Measurements from ENCODE around the gene PDXP.

PDXP gene

GRCh38 chr22:37681556-37682049 lies 23.1 kb downstream of the PDXP start:
- Histone ChIP-seq H3K27me3 (replicated peaks; ENCODE audit: insufficient read depth, low read length) (no peaks in the 10 kb centered on the region), H2AFZ (ENCODE audit: low read length) (peak overlapping the region; percentile 24), H3K79me2 (ENCODE audit: low read length) (peaks cover 12% of the 10 kb centered on the region), H3K9ac (ENCODE audit: low read length) (no peak overlapping the region), H3F3A (ENCODE audit: insufficient read depth, low read length) (peaks cover 27% of the 10 kb centered on the region), H3K27ac (ENCODE audit: low read length) (no peak overlapping the region), H3K4me1 (ENCODE audit: low read length) (peaks cover 23% of the 10 kb centered on the region), H3K4me3 (ENCODE audit: low read length) (no peak overlapping the region), H4K20me1 (ENCODE audit: insufficient read depth, low read length) (no peaks in the 10 kb centered on the region), H3K9me3 (replicated peaks; ENCODE audit: insufficient read depth, low read length) (no peaks in the 10 kb centered on the region), H3K4me2 (ENCODE audit: low read depth, low read length) (no peak overlapping the region), H3K36me3 (replicated peaks; ENCODE audit: insufficient read depth, low read length) (no peaks in the 10 kb centered on the region), H3K9me2 (replicated peaks; ENCODE audit: insufficient read depth, low read length) (no peaks in the 10 kb centered on the region)
- TF ChIP-seq EZH2phosphoT487 (IDR thresholded peaks at IDR 0.05; ENCODE audit: low read length) (no peak), EZH2 (optimal IDR thresholded peaks at IDR 0.05; ENCODE audit: low read depth, low read length) (no peak)
- TF ChIP-seq, protein P1, sequence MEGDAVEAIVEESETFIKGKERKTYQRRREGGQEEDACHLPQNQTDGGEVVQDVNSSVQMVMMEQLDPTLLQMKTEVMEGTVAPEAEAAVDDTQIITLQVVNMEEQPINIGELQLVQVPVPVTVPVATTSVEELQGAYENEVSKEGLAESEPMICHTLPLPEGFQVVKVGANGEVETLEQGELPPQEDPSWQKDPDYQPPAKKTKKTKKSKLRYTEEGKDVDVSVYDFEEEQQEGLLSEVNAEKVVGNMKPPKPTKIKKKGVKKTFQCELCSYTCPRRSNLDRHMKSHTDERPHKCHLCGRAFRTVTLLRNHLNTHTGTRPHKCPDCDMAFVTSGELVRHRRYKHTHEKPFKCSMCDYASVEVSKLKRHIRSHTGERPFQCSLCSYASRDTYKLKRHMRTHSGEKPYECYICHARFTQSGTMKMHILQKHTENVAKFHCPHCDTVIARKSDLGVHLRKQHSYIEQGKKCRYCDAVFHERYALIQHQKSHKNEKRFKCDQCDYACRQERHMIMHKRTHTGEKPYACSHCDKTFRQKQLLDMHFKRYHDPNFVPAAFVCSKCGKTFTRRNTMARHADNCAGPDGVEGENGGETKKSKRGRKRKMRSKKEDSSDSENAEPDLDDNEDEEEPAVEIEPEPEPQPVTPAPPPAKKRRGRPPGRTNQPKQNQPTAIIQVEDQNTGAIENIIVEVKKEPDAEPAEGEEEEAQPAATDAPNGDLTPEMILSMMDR (IDR thresholded peaks at IDR 0.05; ENCODE audit: low read length), result peak; percentile 96
- DNase-seq, result peak; percentile 82

DNA sequence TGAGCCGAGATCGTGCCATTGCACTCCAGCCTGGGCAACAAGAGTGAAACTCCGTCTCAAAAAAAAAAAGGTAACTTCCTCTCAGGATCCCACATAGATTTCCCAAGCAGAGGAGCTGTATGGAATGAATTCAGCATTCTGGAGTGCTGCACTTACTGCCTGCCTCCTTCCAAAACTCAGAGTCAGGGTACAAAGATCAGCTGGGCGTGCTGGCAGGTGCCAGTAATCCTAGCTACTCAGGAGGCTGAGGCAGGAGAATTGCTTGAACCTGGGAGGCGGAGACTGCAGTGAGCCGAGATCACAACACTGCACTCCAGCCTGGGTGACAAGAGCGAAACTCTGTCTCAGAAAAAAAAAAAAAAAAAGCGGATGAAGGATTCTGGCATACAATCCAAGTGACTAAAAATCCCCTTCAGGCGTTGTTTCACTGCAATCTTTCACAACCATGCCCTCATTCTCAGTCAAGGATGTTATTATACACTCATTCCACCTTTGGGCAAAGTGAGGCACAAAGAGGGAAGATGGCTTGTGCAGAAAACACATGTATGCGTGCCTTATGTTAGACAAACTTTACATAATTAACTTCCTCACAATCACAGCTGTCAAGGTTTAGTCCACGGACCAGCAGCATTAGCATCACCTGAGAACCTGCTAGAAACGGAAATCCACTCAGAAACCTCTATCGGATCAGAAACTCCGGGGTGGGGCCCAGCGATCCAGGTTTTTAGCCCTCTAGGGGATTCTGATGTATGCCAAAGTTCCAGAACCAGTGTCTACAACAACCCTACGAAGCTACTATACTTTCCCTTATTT lies 26.5 kb downstream of the PDXP start:
- peak overlapping the region; percentile 86 for H2AFZ ChIP-seq (ENCODE audit: low read length)
- H3F3A ChIP-seq (ENCODE audit: insufficient read depth, low read length), result peaks cover 21% of the 10 kb centered on the region
- H3K27me3 ChIP-seq (replicated peaks; ENCODE audit: insufficient read depth, low read length), result no peaks in the 10 kb centered on the region
- H3K9me3 ChIP-seq (replicated peaks; ENCODE audit: insufficient read depth, low read length), result no peaks in the 10 kb centered on the region
- H3K9ac ChIP-seq (ENCODE audit: low read length), result peak overlapping the region; percentile 14; the same call in 1 of the 2 replicates
- H3K36me3 ChIP-seq (replicated peaks; ENCODE audit: insufficient read depth, low read length), result no peaks in the 10 kb centered on the region
- DNase-seq, result peak; percentile 40
- H3K27ac ChIP-seq (ENCODE audit: low read length), result peak overlapping the region; percentile 54; the same call in 1 of the 2 replicates
- no peaks in the 10 kb centered on the region for H4K20me1 ChIP-seq (ENCODE audit: insufficient read depth, low read length)
- no peaks in the 10 kb centered on the region for H3K9me2 ChIP-seq (replicated peaks; ENCODE audit: insufficient read depth, low read length)
- H3K4me2 ChIP-seq (ENCODE audit: low read depth, low read length), result peak overlapping the region; percentile 82
- peaks cover 20% of the 10 kb centered on the region for H3K4me1 ChIP-seq (ENCODE audit: low read length)
- peaks cover 26% of the 10 kb centered on the region for H3K79me2 ChIP-seq (ENCODE audit: low read length)
- peak overlapping the region; percentile 8; the same call in 1 of the 2 replicates for H3K4me3 ChIP-seq (ENCODE audit: low read length)
- TF ChIP-seq EZH2 (optimal IDR thresholded peaks at IDR 0.05; ENCODE audit: low read depth, low read length) (no peak), EZH2phosphoT487 (IDR thresholded peaks at IDR 0.05; ENCODE audit: low read length) (no peak)
- TF ChIP-seq, protein P1 (IDR thresholded peaks at IDR 0.05; ENCODE audit: low read length), result no peak

GRCh38 chr22:37686002-37686982 lies 27.8 kb downstream of the PDXP start, which contains the start of gene NOL12:
TSS of gene NOL12 (plus strand) at chr22:37686343. CDS start at chr22:37686393, 50 bp downstream.
- no peak for TF ChIP-seq EZH2phosphoT487 (IDR thresholded peaks at IDR 0.05; ENCODE audit: low read length)
- no peak for TF ChIP-seq EZH2 (optimal IDR thresholded peaks at IDR 0.05; ENCODE audit: low read depth, low read length)
- TF ChIP-seq, protein P1 (IDR thresholded peaks at IDR 0.05; ENCODE audit: low read length), result no peak
- H3K27me3 ChIP-seq (replicated peaks; ENCODE audit: insufficient read depth, low read length), result no peaks in the 10 kb centered on the region
- peak; percentile 86 for DNase-seq
- H3K36me3 ChIP-seq (replicated peaks; ENCODE audit: insufficient read depth, low read length), result no peaks in the 10 kb centered on the region
- peak within 1 kb of the TSS; percentile 100 for H3K4me3 ChIP-seq (ENCODE audit: low read length)
- peak within 1 kb of the TSS; percentile 94 for H3K9ac ChIP-seq (ENCODE audit: low read length)
- H3K4me2 ChIP-seq (ENCODE audit: low read depth, low read length), result peak within 1 kb of the TSS; percentile 82
- H3F3A ChIP-seq (ENCODE audit: insufficient read depth, low read length), result peaks cover 14% of the 10 kb centered on the region
- H3K79me2 ChIP-seq (ENCODE audit: low read length), result peaks cover 26% of the 10 kb centered on the region
- no peaks in the 10 kb centered on the region for H3K9me3 ChIP-seq (replicated peaks; ENCODE audit: insufficient read depth, low read length)
- H3K27ac ChIP-seq (ENCODE audit: low read length), result peak within 1 kb of the TSS; percentile 54; the same call in 1 of the 2 replicates
- H3K4me1 ChIP-seq (ENCODE audit: low read length), result peaks cover 16% of the 10 kb centered on the region
- peak within 1 kb of the TSS; percentile 86 for H2AFZ ChIP-seq (ENCODE audit: low read length)
- H4K20me1 ChIP-seq (ENCODE audit: insufficient read depth, low read length), result no peaks in the 10 kb centered on the region
- no peaks in the 10 kb centered on the region for H3K9me2 ChIP-seq (replicated peaks; ENCODE audit: insufficient read depth, low read length)
